ENCODE results near the gene EGLN1.

DNA sequence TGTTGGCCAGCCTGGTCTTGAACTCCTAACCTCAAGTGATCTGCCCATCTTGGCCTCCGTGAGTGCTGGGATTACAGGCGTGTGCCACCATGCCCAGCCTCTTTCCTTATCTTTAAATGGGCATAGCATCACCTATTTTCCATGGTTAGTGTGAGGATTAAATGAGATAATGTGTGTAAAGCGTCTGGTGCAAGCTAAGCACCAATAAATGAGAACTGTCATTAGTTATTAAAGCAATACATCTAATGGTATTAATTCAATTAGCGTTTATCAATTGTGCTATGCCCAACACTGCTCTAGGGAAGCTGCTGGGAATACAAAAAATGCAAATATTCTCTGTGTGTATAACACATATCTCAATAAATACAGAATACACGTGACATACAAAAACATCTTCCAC lies 94.5 kb downstream of the EGLN1 start:
- TF ChIP-seq CBFB (IDR thresholded peaks at IDR 0.05; ENCODE audit: low read depth): no peak
- no peak for TF ChIP-seq CREM (IDR thresholded peaks at IDR 0.05; ENCODE audit: low read depth)
- TF ChIP-seq, protein P1, sequence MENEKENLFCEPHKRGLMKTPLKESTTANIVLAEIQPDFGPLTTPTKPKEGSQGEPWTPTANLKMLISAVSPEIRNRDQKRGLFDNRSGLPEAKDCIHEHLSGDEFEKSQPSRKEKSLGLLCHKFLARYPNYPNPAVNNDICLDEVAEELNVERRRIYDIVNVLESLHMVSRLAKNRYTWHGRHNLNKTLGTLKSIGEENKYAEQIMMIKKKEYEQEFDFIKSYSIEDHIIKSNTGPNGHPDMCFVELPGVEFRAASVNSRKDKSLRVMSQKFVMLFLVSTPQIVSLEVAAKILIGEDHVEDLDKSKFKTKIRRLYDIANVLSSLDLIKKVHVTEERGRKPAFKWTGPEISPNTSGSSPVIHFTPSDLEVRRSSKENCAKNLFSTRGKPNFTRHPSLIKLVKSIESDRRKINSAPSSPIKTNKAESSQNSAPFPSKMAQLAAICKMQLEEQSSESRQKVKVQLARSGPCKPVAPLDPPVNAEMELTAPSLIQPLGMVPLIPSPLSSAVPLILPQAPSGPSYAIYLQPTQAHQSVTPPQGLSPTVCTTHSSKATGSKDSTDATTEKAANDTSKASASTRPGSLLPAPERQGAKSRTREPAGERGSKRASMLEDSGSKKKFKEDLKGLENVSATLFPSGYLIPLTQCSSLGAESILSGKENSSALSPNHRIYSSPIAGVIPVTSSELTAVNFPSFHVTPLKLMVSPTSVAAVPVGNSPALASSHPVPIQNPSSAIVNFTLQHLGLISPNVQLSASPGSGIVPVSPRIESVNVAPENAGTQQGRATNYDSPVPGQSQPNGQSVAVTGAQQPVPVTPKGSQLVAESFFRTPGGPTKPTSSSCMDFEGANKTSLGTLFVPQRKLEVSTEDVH (IDR thresholded peaks at IDR 0.05; ENCODE audit: low read depth, partially characterized antibody): no peak

Measured in GM12878 (cell line).